Mammary epithelial cell (primary cell): ENCODE data around the gene APOOL.

Source experiments
- CTCF ChIP-seq, 2 donors: IDR thresholded peaks in 1 of 2; conservative IDR thresholded peaks in 1 of 2; 2 replicates each; pipeline ENCODE4 v1.5.1; 2011 to 2012; ENCODE audit warnings: inconsistent platforms in 2 of 2, low read length in 2 of 2, mild to moderate bottlenecking in 2 of 2, control low read depth in 1 of 2, low read depth in 1 of 2; ENCODE audit not compliant: insufficient read depth in 1 of 2; ENCODE audit errors: extremely low read depth in 1 of 2
- EZH2 ChIP-seq: IDR thresholded peaks from 2 replicates; pipeline ENCODE4 v1.6.1; 2012; ENCODE audit warnings: low read length, inconsistent platforms, borderline replicate concordance

GRCh38 chrX:85113746-85114145 lies 110.1 kb downstream of the APOOL start:
- no peak for TF ChIP-seq CTCF (conservative IDR thresholded peaks at IDR 0.05 in 1 of 2, IDR thresholded peaks at IDR 0.05 in 1 of 2; ENCODE audit: extremely low read depth in 1 of 2, insufficient read depth in 1 of 2, low read depth in 1 of 2, low read length in 2 of 2)
- no peak for TF ChIP-seq EZH2
